ENCODE results near the gene LTB4R. TPM values are rescaled to one million over a fixed set of nuclear protein-coding genes. Genes with fewer than 3 reads are reported as not detected.
"Not testable (repeated sequence)": the region's sequence is repeated elsewhere in the genome, so short reads cannot be mapped to it uniquely, and the experiment has no call there.

Gene LTB4R
- total and polyA plus RNA-seq, 2 donors (not counting 1 experiment from before 2014, with no cell fraction given): 0.62 to 0.66 TPM

- H3K36me3 ChIP-seq (ENCODE audit: control insufficient read depth, insufficient read depth, low read length); H3K9ac ChIP-seq (ENCODE audit: insufficient read depth, low read length); H4K20me1 ChIP-seq (ENCODE audit: control insufficient read depth, extremely low read depth, insufficient read depth, low read length); DNase-seq (ENCODE audit: low read depth in 2 of 2); H3K4me1 ChIP-seq (ENCODE audit: control insufficient read depth, extremely low read depth, insufficient read depth, low read length); H3K79me2 ChIP-seq (ENCODE audit: control insufficient read depth, insufficient read depth, low read length); H3K9me3 ChIP-seq (ENCODE audit: control insufficient read depth, insufficient read depth, low read depth, low read length); H2AFZ ChIP-seq (ENCODE audit: low read length); H3K4me2 ChIP-seq (ENCODE audit: extremely low read depth, insufficient read depth, low read length); H3K4me3 ChIP-seq (replicated peaks in 1 of 4; ENCODE audit: control extremely low read depth in 1 of 4, insufficient read depth in 1 of 4, low read depth in 3 of 4, low read length in 4 of 4); H3K27ac ChIP-seq (ENCODE audit: insufficient read depth, low read length): not testable (repeated sequence)
- H3K27me3 ChIP-seq (ENCODE audit: control insufficient read depth, insufficient read depth, low read length): peaks cover 11% of the 10 kb centered on the region
- peak; percentile 21 to 41 for TF ChIP-seq CTCF (conservative IDR thresholded peaks at IDR 0.05 in 1 of 2, IDR thresholded peaks at IDR 0.05 in 1 of 2; ENCODE audit: low read depth in 1 of 2, low read length in 2 of 2)
Measured at GRCh38 chr14:24327914-24328313, 16.6 kb downstream of the LTB4R start.

GRCh38 chr14:24329073-24329663 lies 17.9 kb downstream of the LTB4R start:
- H3K4me3 ChIP-seq (replicated peaks in 1 of 4; ENCODE audit: control extremely low read depth in 1 of 4, insufficient read depth in 1 of 4, low read depth in 3 of 4, low read length in 4 of 4): no peak overlapping the region
- H2AFZ ChIP-seq (ENCODE audit: low read length): no peak overlapping the region
- H3K4me1 ChIP-seq (ENCODE audit: control insufficient read depth, extremely low read depth, insufficient read depth, low read length): no peaks in the 10 kb centered on the region
- H3K4me2 ChIP-seq (ENCODE audit: extremely low read depth, insufficient read depth, low read length): no peak overlapping the region
- H3K9me3 ChIP-seq (ENCODE audit: control insufficient read depth, insufficient read depth, low read depth, low read length): no peaks in the 10 kb centered on the region
- DNase-seq (ENCODE audit: low read depth in 2 of 2): no peak
- H4K20me1 ChIP-seq (ENCODE audit: control insufficient read depth, extremely low read depth, insufficient read depth, low read length): no peaks in the 10 kb centered on the region
- no peak overlapping the region for H3K9ac ChIP-seq (ENCODE audit: insufficient read depth, low read length)
- no peaks in the 10 kb centered on the region for H3K79me2 ChIP-seq (ENCODE audit: control insufficient read depth, insufficient read depth, low read length)
- no peaks in the 10 kb centered on the region for H3K36me3 ChIP-seq (ENCODE audit: control insufficient read depth, insufficient read depth, low read length)
- H3K27ac ChIP-seq (ENCODE audit: insufficient read depth, low read length): no peak overlapping the region
- no peak for TF ChIP-seq EZH2 (IDR thresholded peaks at IDR 0.05; ENCODE audit: low read length, missing control alignments)
- TF ChIP-seq CTCF (conservative IDR thresholded peaks at IDR 0.05 in 1 of 2, IDR thresholded peaks at IDR 0.05 in 1 of 2; ENCODE audit: low read depth in 1 of 2, low read length in 2 of 2): no peak
- H3K27me3 ChIP-seq (ENCODE audit: control insufficient read depth, insufficient read depth, low read length): peaks cover 7% of the 10 kb centered on the region

- no peak for TF ChIP-seq CTCF (conservative IDR thresholded peaks at IDR 0.05 in 1 of 2, IDR thresholded peaks at IDR 0.05 in 1 of 2; ENCODE audit: low read depth in 1 of 2, low read length in 2 of 2)
- no peak for TF ChIP-seq EZH2 (IDR thresholded peaks at IDR 0.05; ENCODE audit: low read length, missing control alignments)
- Histone ChIP-seq H3K4me1 (ENCODE audit: control insufficient read depth, extremely low read depth, insufficient read depth, low read length) (no peaks in the 10 kb centered on the region), H3K27me3 (ENCODE audit: control insufficient read depth, insufficient read depth, low read length) (peaks cover 11% of the 10 kb centered on the region), H3K27ac (ENCODE audit: insufficient read depth, low read length) (no peak overlapping the region), H4K20me1 (ENCODE audit: control insufficient read depth, extremely low read depth, insufficient read depth, low read length) (no peaks in the 10 kb centered on the region), H3K4me2 (ENCODE audit: extremely low read depth, insufficient read depth, low read length) (no peak overlapping the region), H3K9me3 (ENCODE audit: control insufficient read depth, insufficient read depth, low read depth, low read length) (no peaks in the 10 kb centered on the region), H3K4me3 (replicated peaks in 1 of 4; ENCODE audit: control extremely low read depth in 1 of 4, insufficient read depth in 1 of 4, low read depth in 3 of 4, low read length in 4 of 4) (no peak overlapping the region), H3K9ac (ENCODE audit: insufficient read depth, low read length) (no peak overlapping the region), H3K36me3 (ENCODE audit: control insufficient read depth, insufficient read depth, low read length) (no peaks in the 10 kb centered on the region), H2AFZ (ENCODE audit: low read length) (no peak overlapping the region), H3K79me2 (ENCODE audit: control insufficient read depth, insufficient read depth, low read length) (no peaks in the 10 kb centered on the region)
- no peak for DNase-seq (ENCODE audit: low read depth in 2 of 2)
Measured at GRCh38 chr14:24329736-24330135, 18.4 kb downstream of the LTB4R start.

All from fibroblast of lung (primary cell).